Testis (tissue), 3 donors: Measurements from ENCODE around the gene COQ2. TPM values are rescaled to one million over a fixed set of nuclear protein-coding genes. Genes with fewer than 3 reads are reported as not detected.

Experiments
- DNase-seq: peaks from one replicate; pipeline ENCODE4 v3.0.0-alpha.2; 2019
- H3K27ac ChIP-seq, 2 donors: fragments of 200-600 bp; sonication (generic); one replicate each; pipeline ENCODE4 v1.5.1; 2019
- H3K27me3 ChIP-seq: fragments of 200-600 bp; sonication (generic); one replicate; pipeline ENCODE4 v1.5.1; 2019
- H3K36me3 ChIP-seq: fragments of 200-600 bp; sonication (generic); one replicate; pipeline ENCODE4 v1.5.1; 2017; ENCODE audit warnings: low read depth; ENCODE audit errors: missing control alignments
- H3K4me1 ChIP-seq: fragments of 200-600 bp; sonication (generic); one replicate; pipeline ENCODE4 v1.5.1; 2019
- H3K4me3 ChIP-seq, 2 donors: fragments of 200-600 bp; sonication (generic); one replicate each; pipeline ENCODE4 v1.5.1; 2017 to 2019
- H3K9me3 ChIP-seq: fragments of 200-600 bp; sonication (generic); one replicate; pipeline ENCODE4 v1.5.1; 2017
- CTCF ChIP-seq, 3 experiments: fragments of 450-650 bp in 2 of 3; fragments of 200-600 bp in 1 of 3; sonication (generic) in 1 of 3; IDR thresholded peaks; one replicate each; pipeline ENCODE4 v1.5.1; 2016 to 2019; ENCODE audit warnings: antibody characterized with exemption in 3 of 3, mild to moderate bottlenecking in 2 of 3, moderate library complexity in 1 of 3
- POLR2A ChIP-seq: fragments of 450-650 bp; IDR thresholded peaks from one replicate; pipeline ENCODE4 v1.6.1; 2017; ENCODE audit warnings: antibody characterized with exemption, mild to moderate bottlenecking, moderate library complexity
- WGBS, 2 donors: methylation state at CpG; one replicate each; pipeline ENCODE4 v1.1.5; 2018; 5-methylcytosine and 5-hydroxymethylcytosine counted together
- intact Hi-C: fragments of 100-400 bp; cut with DNase I; formaldehyde crosslinking; loops from one replicate; pipeline ENCODE4 v1.15.1; 2023; ENCODE audit warnings: low total_unique reads
- polyA plus RNA-seq: library from polyadenylated mRNA; stranded (reverse); fragments of 350-450 nt; fragmentation: Illumina TruSeq; extraction: RNeasy Lipid Tissue Mini Kit (QIAGEN cat#74804); gene quantifications from one replicate; pipeline ENCODE4 v1.2.3, GENCODE V29; 2014; ENCODE audit warnings: low read depth, low replicate concordance; ENCODE audit not compliant: insufficient read depth
- total RNA-seq, 2 donors: library from RNA; depleted of rRNA; stranded (reverse); fragments of >200 nt; gene quantifications; one replicate each; pipeline ENCODE4 v1.2.3, GENCODE V29; 2016

Gene COQ2
- total and polyA plus RNA-seq, 3 donors from 2014 or later = 9.5 to 19.4 (median 18.8) TPM

- intact Hi-C loops = no loop called here
- H3K4me3 ChIP-seq = no peak overlapping the region
- no peaks in the 10 kb centered on the region for H3K36me3 ChIP-seq
- H3K27me3 ChIP-seq = no peaks in the 10 kb centered on the region
- H3K9me3 ChIP-seq = no peaks in the 10 kb centered on the region
- TF ChIP-seq CTCF (IDR thresholded peaks at IDR 0.05) (no peak), POLR2A (no peak)
- H3K4me1 ChIP-seq = no peaks in the 10 kb centered on the region
- no peak overlapping the region for H3K27ac ChIP-seq
- DNase-seq = no peak
- WGBS, 2 donors = 78 to 82% methylated on average over 1 of the region's 1 CpG
These were observed 17.9 kb downstream of the COQ2 start for GRCh38 chr4:83266689-83267088.

GRCh38 chr4:83263106-83263505 lies 21.5 kb downstream of the COQ2 start:
- intact Hi-C loops = no loop called here
- WGBS, 2 donors = 75 to 91% methylated on average over 1 of the region's 1 CpG

GRCh38 chr4:83262682-83263081 lies 21.9 kb downstream of the COQ2 start:
- Histone ChIP-seq H3K27ac (no peak overlapping the region), H3K27me3 (no peaks in the 10 kb centered on the region), H3K4me1 (no peaks in the 10 kb centered on the region), H3K9me3 (no peaks in the 10 kb centered on the region), H3K36me3 (no peaks in the 10 kb centered on the region), H3K4me3 (no peak overlapping the region)
- no peak for DNase-seq
- 94 to 96% methylated on average over 2 of the region's 2 CpGs for WGBS, 2 donors
- TF ChIP-seq POLR2A (no peak), CTCF (IDR thresholded peaks at IDR 0.05) (no peak)
- intact Hi-C loops = no loop called here

More at GRCh38 chr4:83263106-83263505, 21.5 kb downstream of the COQ2 start:
- Histone ChIP-seq H3K9me3 (no peaks in the 10 kb centered on the region), H3K4me1 (no peaks in the 10 kb centered on the region), H3K36me3 (no peaks in the 10 kb centered on the region), H3K27me3 (no peaks in the 10 kb centered on the region), H3K4me3 (no peak overlapping the region), H3K27ac (no peak overlapping the region)
- no peak for DNase-seq
- TF ChIP-seq CTCF (IDR thresholded peaks at IDR 0.05) (no peak), POLR2A (no peak)

- Histone ChIP-seq H3K4me1 (no peaks in the 10 kb centered on the region), H3K27ac (no peak overlapping the region), H3K36me3 (no peaks in the 10 kb centered on the region), H3K4me3 (no peak overlapping the region), H3K9me3 (no peaks in the 10 kb centered on the region), H3K27me3 (no peaks in the 10 kb centered on the region)
- TF ChIP-seq CTCF (IDR thresholded peaks at IDR 0.05) (no peak), POLR2A (no peak)
- 94 to 95% methylated on average over 5 of the region's 5 CpGs for WGBS, 2 donors
- DNase-seq = no peak
- intact Hi-C loops = no loop called here
These were observed 23.3 kb downstream of the COQ2 start for GRCh38 chr4:83261307-83261706.

- TF ChIP-seq CTCF (IDR thresholded peaks at IDR 0.05) = no peak
- no peak for TF ChIP-seq POLR2A
- H3K27me3 ChIP-seq = no peaks in the 10 kb centered on the region
- no peaks in the 10 kb centered on the region for H3K36me3 ChIP-seq
- no peak overlapping the region for H3K4me3 ChIP-seq
- intact Hi-C loops = no loop called here
- 100% methylated on average over 1 of the region's 1 CpG for WGBS, 2 donors
- no peak overlapping the region for H3K27ac ChIP-seq
- H3K9me3 ChIP-seq = no peaks in the 10 kb centered on the region
- DNase-seq = no peak
- H3K4me1 ChIP-seq = no peaks in the 10 kb centered on the region
These were observed 25.0 kb downstream of the COQ2 start for GRCh38 chr4:83259586-83259985.
